PFSK-1 (cell line): Measurements from ENCODE around the gene AGMO.

Source experiments
- POLR2AphosphoS5 ChIP-seq: IDR thresholded peaks from 2 replicates; pipeline ENCODE4 v1.6.1; 2012; ENCODE audit warnings: low read depth, mild to moderate bottlenecking, control low read depth, low read length, moderate library complexity
- SIN3A ChIP-seq: IDR thresholded peaks from 2 replicates; pipeline ENCODE4 v1.6.1; 2012; ENCODE audit warnings: mild to moderate bottlenecking, low read length, moderate library complexity, borderline replicate concordance; ENCODE audit not compliant: insufficient read depth

- TF ChIP-seq POLR2AphosphoS5 (no peak), SIN3A (no peak)
Observed at GRCh38 chr7:15503603-15504290, 58.1 kb downstream of the AGMO start.
